Caco-2 (cell line): ENCODE results near the gene IFITM10. TPM values are rescaled to one million over a fixed set of nuclear protein-coding genes. Genes with fewer than 3 reads are reported as not detected.

Experiments used
- BruUV-seq: library from RNA; stranded (reverse); fragments of 400-500 nt; replicated peaks from 2 replicates; lab custom pipeline; 2021; lab: Mats Ljungman, UMichigan
- CTCF ChIA-PET: fragments of 300-600 bp; sonication (Branson Sonifier 250); formaldehyde crosslinking; loops from one replicate; lab custom pipeline; 2022; ENCODE audit warnings: antibody characterized with exemption; lab: Charles Lee
- POLR2A ChIA-PET: fragments of 300-600 bp; sonication (Branson Sonifier 250); formaldehyde crosslinking; loops from one replicate; lab custom pipeline; 2022; ENCODE audit warnings: antibody characterized with exemption; lab: Charles Lee
- DNase-seq, 2 experiments: peaks; one replicate each; pipeline versions ENCODE4 v3.0.0 to v3.0.0-alpha.2; 2020 to 2022
- H3K27me3 ChIP-seq: replicated peaks from 2 replicates; pipeline ENCODE4 v1.6.0; 2011; ENCODE audit warnings: low read length; ENCODE audit not compliant: control insufficient read depth, insufficient read depth
- H3K36me3 ChIP-seq: 2 replicates; pipeline ENCODE4 v1.5.1; 2011; ENCODE audit warnings: low read length; ENCODE audit not compliant: control insufficient read depth, insufficient read depth
- H3K4me1 ChIP-seq: fragments of 250-450 bp; sonication (Bioruptor Pico); 2 replicates; pipeline ENCODE4 v1.5.1; 2020; ENCODE audit warnings: mild to moderate bottlenecking
- H3K4me3 ChIP-seq: 2 replicates; pipeline ENCODE4 v1.5.1; 2011; ENCODE audit warnings: low read depth, mild to moderate bottlenecking, control low read depth, low read length
- H3K9me3 ChIP-seq: fragments of 250-450 bp; sonication (Bioruptor Pico); 2 replicates; pipeline ENCODE4 v1.5.1; 2020; ENCODE audit warnings: mild to moderate bottlenecking, moderate library complexity
- H3K27ac Mint-ChIP-seq: one replicate; pipeline ENCODE4 v1.8.0; 2022; ENCODE audit warnings: mixed read lengths; ENCODE audit not compliant: unreplicated experiment
- H3K27me3 Mint-ChIP-seq: one replicate; pipeline ENCODE4 v1.8.0; 2022; ENCODE audit warnings: mixed read lengths; ENCODE audit not compliant: insufficient read depth, unreplicated experiment
- H3K36me3 Mint-ChIP-seq: one replicate; pipeline ENCODE4 v1.8.0; 2022; ENCODE audit warnings: mild to moderate bottlenecking, mixed read lengths; ENCODE audit not compliant: insufficient read depth, unreplicated experiment
- H3K4me1 Mint-ChIP-seq: one replicate; pipeline ENCODE4 v1.8.0; 2022; ENCODE audit warnings: low read depth, mixed read lengths; ENCODE audit not compliant: unreplicated experiment
- H3K4me3 Mint-ChIP-seq: one replicate; pipeline ENCODE4 v1.8.0; 2022; ENCODE audit warnings: mild to moderate bottlenecking, moderate library complexity, mixed read lengths; ENCODE audit not compliant: unreplicated experiment
- H3K9me3 Mint-ChIP-seq: one replicate; pipeline ENCODE4 v1.8.0; 2022; ENCODE audit warnings: mixed read lengths; ENCODE audit not compliant: unreplicated experiment
- CTCF ChIP-seq, 2 experiments: fragments of 200-600 bp in 1 of 2; IDR thresholded peaks; 1 replicate in 1 of 2; 2 replicates in 1 of 2; pipeline versions ENCODE4 v1.5.1 to v1.8.0; 2011 to 2022; ENCODE audit warnings: antibody characterized with exemption in 1 of 2, control low read depth in 1 of 2, inconsistent platforms in 1 of 2, low read depth in 1 of 2, low read length in 1 of 2, mild to moderate bottlenecking in 1 of 2, moderate library complexity in 1 of 2; ENCODE audit not compliant: insufficient read depth in 1 of 2, severe bottlenecking in 1 of 2, unreplicated experiment in 1 of 2
- intact Hi-C: fragments of 100-400 bp; cut with micrococcal nuclease; formaldehyde crosslinking; loops from one replicate; pipeline ENCODE4 v1.10.0; 2022; ENCODE audit not compliant: unreplicated experiment
- total RNA-seq: library from RNA; stranded (reverse); gene quantifications from 2 replicates; pipeline ENCODE4 v1.2.3, GENCODE V29; 2022

The IFITM10 gene
- total RNA-seq, 1 experiment from 2014 or later, result 2.7 TPM

- no peaks in the 10 kb centered on the region for H3K4me1 Mint-ChIP-seq
- ChIA-PET POLR2A (no interaction called here), CTCF (interaction anchor here (0.5 kb wide), 1 partner anchor 64 kb away, joined by 4 read pairs; no protein-coding TSS in a partner anchor)
- no peaks in the 10 kb centered on the region for H3K9me3 Mint-ChIP-seq
- no peaks in the 10 kb centered on the region for H3K27me3 Mint-ChIP-seq
- H3K36me3 Mint-ChIP-seq, result no peaks in the 10 kb centered on the region
- no TSS peak for BruUV-seq
- H3K4me3 ChIP-seq, result no peak overlapping the region
- no peaks in the 10 kb centered on the region for H3K36me3 ChIP-seq
- no peak for DNase-seq
- no peak overlapping the region for H3K27ac Mint-ChIP-seq
- H3K4me1 ChIP-seq, result peaks cover 3% of the 10 kb centered on the region; the same call in 1 of the 2 replicates
- no peaks in the 10 kb centered on the region for H3K27me3 ChIP-seq
- no peaks in the 10 kb centered on the region for H3K9me3 ChIP-seq
- H3K4me3 Mint-ChIP-seq, result no peak overlapping the region
- no peak for TF ChIP-seq CTCF (IDR thresholded peaks at IDR 0.05; ENCODE audit: insufficient read depth in 1 of 2, low read depth in 1 of 2, low read length in 1 of 2, severe bottlenecking in 1 of 2, unreplicated experiment in 1 of 2)
- intact Hi-C loops, result no loop called here
Observed at GRCh38 chr11:1781593-1781975, 31.2 kb upstream of the IFITM10 start.

- ChIA-PET POLR2A (no interaction called here), CTCF (interaction anchor here (0.5 kb wide), 1 partner anchor 63 kb away, joined by 4 read pairs; no protein-coding TSS in a partner anchor)
- BruUV-seq, result no TSS peak
- peaks cover 3% of the 10 kb centered on the region; the same call in 1 of the 2 replicates for H3K4me1 ChIP-seq
- H3K4me3 ChIP-seq, result no peak overlapping the region
- no peak overlapping the region for H3K27ac Mint-ChIP-seq
- H3K27me3 ChIP-seq, result no peaks in the 10 kb centered on the region
- no peaks in the 10 kb centered on the region for H3K4me1 Mint-ChIP-seq
- no peaks in the 10 kb centered on the region for H3K9me3 ChIP-seq
- no peaks in the 10 kb centered on the region for H3K9me3 Mint-ChIP-seq
- H3K36me3 ChIP-seq, result no peaks in the 10 kb centered on the region
- no peak overlapping the region for H3K4me3 Mint-ChIP-seq
- intact Hi-C loops, result no loop called here
- H3K36me3 Mint-ChIP-seq, result no peaks in the 10 kb centered on the region
- DNase-seq, result no peak
- no peak for TF ChIP-seq CTCF (IDR thresholded peaks at IDR 0.05; ENCODE audit: insufficient read depth in 1 of 2, low read depth in 1 of 2, low read length in 1 of 2, severe bottlenecking in 1 of 2, unreplicated experiment in 1 of 2)
- no peaks in the 10 kb centered on the region for H3K27me3 Mint-ChIP-seq
Observed at GRCh38 chr11:1780700-1781592, 30.6 kb upstream of the IFITM10 start.

GRCh38 chr11:1779806-1780699 lies 29.7 kb upstream of the IFITM10 start:
- no peak for DNase-seq
- H3K4me1 ChIP-seq, result peaks cover 3% of the 10 kb centered on the region; the same call in 1 of the 2 replicates
- Mint-ChIP-seq H3K36me3 (no peaks in the 10 kb centered on the region), H3K9me3 (no peaks in the 10 kb centered on the region), H3K27me3 (no peaks in the 10 kb centered on the region), H3K27ac (no peak overlapping the region), H3K4me3 (no peak overlapping the region), H3K4me1 (no peaks in the 10 kb centered on the region)
- H3K4me3 ChIP-seq, result no peak overlapping the region
- H3K27me3 ChIP-seq, result no peaks in the 10 kb centered on the region
- TF ChIP-seq CTCF (IDR thresholded peaks at IDR 0.05; ENCODE audit: insufficient read depth in 1 of 2, low read depth in 1 of 2, low read length in 1 of 2, severe bottlenecking in 1 of 2, unreplicated experiment in 1 of 2), result no peak
- no peaks in the 10 kb centered on the region for H3K36me3 ChIP-seq
- no peaks in the 10 kb centered on the region for H3K9me3 ChIP-seq
- intact Hi-C loops, result no loop called here
- ChIA-PET POLR2A (no interaction called here), CTCF (no interaction called here)
- no TSS peak for BruUV-seq
